Gastroesophageal sphincter (tissue), 4 donors: Measurements from ENCODE around the gene DPM1. TPM values are rescaled to one million over a fixed set of nuclear protein-coding genes. Genes with fewer than 3 reads are reported as not detected.

Experiments
- ATAC-seq: fragments of 150-250 bp; one replicate; pipeline ENCODE4 v1.9.1; 2016; ENCODE audit warnings: mild to moderate bottlenecking, moderate library complexity
- H3K27ac ChIP-seq, 4 donors: fragments of 200-600 bp; sonication (generic) in 3 of 4; 1 replicate in 3 of 4; 2 replicates in 1 of 4; pipeline ENCODE4 v1.5.1; 2016 to 2019
- H3K27me3 ChIP-seq: fragments of 200-600 bp; sonication (generic); one replicate; pipeline ENCODE4 v1.5.1; 2019
- H3K36me3 ChIP-seq, 2 donors: fragments of 200-600 bp; sonication (generic); one replicate each; pipeline ENCODE4 v1.5.1; 2019; ENCODE audit warnings: control low read depth in 1 of 2
- H3K4me1 ChIP-seq, 3 donors: fragments of 200-600 bp; sonication (generic); 1 replicate in 2 of 3; 2 replicates in 1 of 3; pipeline ENCODE4 v1.5.1; 2016 to 2019; ENCODE audit warnings: control low read depth in 2 of 3
- H3K4me3 ChIP-seq, 2 donors: fragments of 200-600 bp; sonication (generic); one replicate each; pipeline ENCODE4 v1.5.1; 2019; ENCODE audit warnings: mild to moderate bottlenecking in 1 of 2, moderate library complexity in 1 of 2
- H3K9me3 ChIP-seq, 3 donors: fragments of 200-600 bp; sonication (generic); one replicate each; pipeline ENCODE4 v1.5.1; 2017 to 2019; ENCODE audit warnings: control low read depth in 2 of 3
- CTCF ChIP-seq, 4 experiments: fragments of 200-600 bp in 2 of 4; fragments of 450-650 bp in 2 of 4; sonication (generic) in 1 of 4; IDR thresholded peaks; one replicate each; pipeline ENCODE4 v1.5.1; 2017 to 2019; ENCODE audit warnings: antibody characterized with exemption in 4 of 4, mild to moderate bottlenecking in 2 of 4, moderate library complexity in 2 of 4
- EP300 ChIP-seq: sonication (generic); formaldehyde crosslinking; IDR thresholded peaks from one replicate; pipeline ENCODE4 v1.6.1; 2017; ENCODE audit warnings: antibody characterized with exemption, mild to moderate bottlenecking
- POLR2A ChIP-seq, 2 donors: fragments of 450-650 bp; IDR thresholded peaks; one replicate each; pipeline ENCODE4 v1.6.1; 2017; ENCODE audit warnings: antibody characterized with exemption in 2 of 2, mild to moderate bottlenecking in 2 of 2, moderate library complexity in 1 of 2
- POLR2AphosphoS5 ChIP-seq: sonication (generic); formaldehyde crosslinking; IDR thresholded peaks from one replicate; pipeline ENCODE4 v1.6.1; 2017; ENCODE audit warnings: antibody characterized with exemption
- WGBS, 2 donors: methylation state at CpG; one replicate each; pipeline ENCODE4 v1.1.5; 2018; ENCODE audit warnings: low coverage in 1 of 2; 5-methylcytosine and 5-hydroxymethylcytosine counted together
- total RNA-seq, 4 donors: library from RNA; depleted of rRNA; stranded (reverse); fragments of >200 nt; gene quantifications; one replicate each; pipeline ENCODE4 v1.1.0, GENCODE V29; 2016

Gene DPM1
- total RNA-seq, 4 donors from 2014 or later: 35.2 to 63.0 (median 43.5) TPM

- whole genome bisulfite sequencing, 2 donors: 0% methylated on average over 1 of the region's 58 CpGs; no CpG with 5 or more reads in 1 of the 2 donors
- Histone ChIP-seq H3K9me3 (no peaks in the 10 kb centered on the region), H3K4me3 (peak within 1 kb of the TSS; percentile 90 to 100), H3K4me1 (peaks cover 3 to 46% (median 15%) of the 10 kb centered on the region in 3 donors), H3K27ac (peak within 1 kb of the TSS; percentile 97 to 99 (median 98)), H3K27me3 (no peaks in the 10 kb centered on the region), H3K36me3 (peaks cover 0 to 35% of the 10 kb centered on the region in 2 donors)
- ATAC-seq: peak; percentile 93
- peak; percentile 71 to 91 (median 90) for TF ChIP-seq CTCF (IDR thresholded peaks at IDR 0.05)
- peak; percentile 57 to 80 for TF ChIP-seq POLR2A (IDR thresholded peaks at IDR 0.05)
- no peak for TF ChIP-seq EP300
- TF ChIP-seq POLR2AphosphoS5: peak; percentile 80
Measured at GRCh38 chr20:50931306-50932015, 26.9 kb downstream of the DPM1 start, which contains the start of gene ADNP. ADNP (minus strand) TSS chr20:50931437; CDS start chr20:50903996, 27,441 bp downstream.

GRCh38 chr20:50930976-50931305, 27.4 kb downstream of the DPM1 start:
- Histone ChIP-seq H3K4me3 (peak overlapping the region; percentile 90), H3K9me3 (no peaks in the 10 kb centered on the region), H3K27ac (peak overlapping the region; percentile 97 to 99 (median 98)), H3K36me3 (peaks cover 0 to 30% of the 10 kb centered on the region in 2 donors), H3K4me1 (peaks cover 3 to 51% (median 15%) of the 10 kb centered on the region in 3 donors), H3K27me3 (no peaks in the 10 kb centered on the region)
- TF ChIP-seq POLR2AphosphoS5 (no peak), CTCF (IDR thresholded peaks at IDR 0.05) (no peak), EP300 (no peak), POLR2A (IDR thresholded peaks at IDR 0.05) (no peak)
- no CpG with 5 or more reads among the region's 45 CpGs for WGBS, 2 donors
- ATAC-seq: peak; percentile 24

- Histone ChIP-seq H3K36me3 (peaks cover 0 to 24% of the 10 kb centered on the region in 2 donors), H3K4me1 (peaks cover 3 to 57% (median 19%) of the 10 kb centered on the region in 3 donors), H3K4me3 (peak overlapping the region; percentile 90 to 100), H3K27me3 (no peaks in the 10 kb centered on the region), H3K9me3 (no peaks in the 10 kb centered on the region), H3K27ac (peak overlapping the region; percentile 65 to 99 (median 98))
- ATAC-seq: no peak
- 5% methylated on average over 2 of the region's 79 CpGs; no CpG with 5 or more reads in 1 of the 2 donors for WGBS, 2 donors
- no peak for TF ChIP-seq POLR2A (IDR thresholded peaks at IDR 0.05)
- no peak for TF ChIP-seq EP300
- TF ChIP-seq CTCF (IDR thresholded peaks at IDR 0.05): no peak
- TF ChIP-seq POLR2AphosphoS5: no peak
Measured at GRCh38 chr20:50930139-50930975, 28.0 kb downstream of the DPM1 start.

- 8 to 19% methylated on average over 6 to 13 of the region's 13 CpGs for WGBS, 2 donors
- Histone ChIP-seq H3K4me3 (peak overlapping the region; percentile 90 to 100), H3K4me1 (peaks cover 3 to 65% (median 20%) of the 10 kb centered on the region in 3 donors), H3K36me3 (peaks cover 0 to 16% of the 10 kb centered on the region in 2 donors), H3K9me3 (no peaks in the 10 kb centered on the region), H3K27me3 (no peaks in the 10 kb centered on the region), H3K27ac (peak overlapping the region in 3 of 4 donors; percentile 97 to 99 (median 98))
- TF ChIP-seq POLR2A (IDR thresholded peaks at IDR 0.05) (no peak), EP300 (no peak), CTCF (IDR thresholded peaks at IDR 0.05) (peak; percentile 58 to 89 (median 88)), POLR2AphosphoS5 (peak; percentile 68)
- ATAC-seq: peak; percentile 62
Measured at GRCh38 chr20:50929299-50930138, 28.8 kb downstream of the DPM1 start.
